Stimulated activated CD8-positive, alpha-beta memory T cell treated with anti-CD3 and anti-CD28 coated beads, Interleukin-2, amount 100 ng/mL, for 48 hours (primary cell): ENCODE data around the gene TSHB.
"Not testable (repeated sequence)": the region's sequence is repeated elsewhere in the genome, so short reads cannot be mapped to it uniquely, and the experiment has no call there.

ENCODE experiments used
- DNase-seq, 2 donors: peaks; one replicate each; pipeline ENCODE4 v3.0.0-alpha.2; 2020; ENCODE audit warnings: low read depth in 2 of 2

Gene TSHB

DNA sequence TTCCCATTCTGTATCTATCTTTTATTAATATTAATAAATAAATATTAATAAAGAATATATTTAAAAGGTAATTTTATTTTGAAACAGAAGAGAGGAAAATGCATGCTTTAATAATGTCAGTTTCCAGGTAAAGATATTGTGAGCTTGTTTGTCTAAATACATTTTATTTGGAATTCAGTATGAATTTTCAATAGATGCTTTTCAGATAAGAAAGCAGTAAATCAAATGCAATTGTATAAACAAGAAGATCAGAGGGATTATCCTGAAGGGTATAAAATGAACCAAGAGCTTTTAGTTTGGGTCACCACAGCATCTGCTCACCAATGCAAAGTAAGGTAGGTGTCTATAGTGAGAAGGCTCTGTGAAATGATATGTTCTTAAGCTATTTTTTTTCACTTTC lies at the start of gene TSHB:
Gene TSHB (plus strand): TSS at position 301 of the 400 bp plus-strand sequence. CDS start 3,537 bp downstream, outside the sequence.
- no peak for DNase-seq

DNA sequence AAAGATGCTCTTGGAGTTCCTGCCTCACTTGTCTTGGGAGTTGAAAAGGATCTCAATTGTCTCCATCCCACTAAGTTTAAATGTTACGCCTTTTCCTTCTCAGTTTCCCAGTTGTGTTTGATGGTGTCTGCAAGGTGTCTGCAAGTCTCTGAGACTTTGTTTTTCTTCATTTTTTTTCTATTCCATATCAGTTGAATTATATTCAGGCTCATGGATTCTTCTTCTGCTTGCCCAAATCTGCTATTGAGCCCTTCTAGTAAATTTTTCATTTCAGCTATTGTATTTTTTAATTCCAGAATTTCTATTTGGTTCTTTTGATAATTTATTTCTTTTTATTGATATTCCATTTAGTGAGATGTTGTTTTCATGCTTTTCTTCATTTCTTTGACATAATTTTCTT lies 47.4 kb upstream of the TSHB start:
- no peak for DNase-seq

DNA sequence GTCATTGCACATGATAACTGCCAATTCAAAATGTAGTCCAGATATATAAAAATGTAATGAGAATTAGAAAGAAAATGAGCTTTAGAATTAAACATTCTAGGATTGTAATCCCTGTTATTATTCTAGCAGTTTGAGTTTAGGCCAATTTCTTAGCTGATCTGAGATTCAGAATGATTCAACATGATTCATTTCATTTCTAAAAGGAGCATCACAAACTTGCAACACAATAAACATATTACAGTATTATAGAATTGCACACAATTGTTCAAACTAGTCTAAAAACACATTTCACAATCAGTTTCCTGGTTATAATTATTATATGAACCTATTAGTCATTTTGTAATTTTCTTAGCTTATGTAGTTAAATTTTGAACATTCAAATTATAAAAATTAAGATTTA lies 43.3 kb upstream of the TSHB start:
- no peak for DNase-seq

DNA sequence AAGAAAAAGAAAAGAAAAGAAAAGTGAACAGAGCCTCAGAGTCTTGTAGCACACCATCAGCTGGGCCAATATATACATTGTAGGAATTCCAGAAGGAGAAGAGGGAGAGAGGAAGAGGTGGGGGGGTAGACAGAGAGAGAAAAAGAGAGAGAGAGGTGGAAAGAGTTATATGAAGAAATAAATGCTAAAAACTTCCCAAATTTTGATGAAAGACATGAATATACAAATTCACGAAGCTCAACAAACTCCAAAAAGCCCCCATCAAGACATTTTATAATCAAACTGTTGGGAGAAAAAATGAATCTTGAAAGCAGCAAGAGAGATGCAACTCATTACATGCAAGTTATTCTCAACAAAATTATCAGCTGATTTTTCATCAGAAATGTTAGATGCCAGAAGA lies 41.5 kb upstream of the TSHB start:
- DNase-seq: no peak

DNA sequence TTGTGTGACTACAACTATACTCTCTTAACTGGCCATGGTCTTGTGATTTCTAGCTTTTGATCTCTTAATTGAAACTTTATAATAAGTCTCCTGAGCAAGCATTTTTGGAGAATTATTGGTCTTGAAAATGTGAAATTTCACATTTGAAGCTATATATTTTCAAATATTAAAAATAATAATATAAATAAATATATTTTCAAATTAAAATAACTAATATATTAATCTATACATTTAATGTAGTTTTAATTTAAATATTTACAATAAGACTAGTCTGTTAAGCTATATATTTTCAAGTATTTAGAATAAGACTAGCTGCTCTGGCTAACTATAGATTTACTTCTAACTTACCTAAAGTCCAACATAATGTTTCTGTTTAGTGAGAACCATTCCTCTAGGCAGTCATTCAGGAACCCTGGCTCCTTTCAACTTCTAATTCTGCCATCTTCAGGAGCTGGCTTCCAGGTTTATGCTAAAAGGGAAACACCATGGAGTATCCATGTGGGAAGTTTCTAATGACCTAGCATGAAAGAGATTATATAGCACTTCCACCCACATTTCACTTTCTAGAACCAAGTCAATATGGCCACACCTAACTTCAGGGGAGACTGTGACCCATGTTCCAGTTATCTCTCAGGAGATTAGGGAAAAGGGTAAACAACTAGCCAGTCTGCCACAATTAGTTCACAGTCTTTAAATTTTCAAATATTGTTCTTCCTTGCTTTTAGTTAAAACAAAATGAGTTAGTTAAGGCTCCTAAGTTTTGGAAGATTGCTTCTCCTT lies 31.9 kb upstream of the TSHB start:
- DNase-seq: no peak

DNA sequence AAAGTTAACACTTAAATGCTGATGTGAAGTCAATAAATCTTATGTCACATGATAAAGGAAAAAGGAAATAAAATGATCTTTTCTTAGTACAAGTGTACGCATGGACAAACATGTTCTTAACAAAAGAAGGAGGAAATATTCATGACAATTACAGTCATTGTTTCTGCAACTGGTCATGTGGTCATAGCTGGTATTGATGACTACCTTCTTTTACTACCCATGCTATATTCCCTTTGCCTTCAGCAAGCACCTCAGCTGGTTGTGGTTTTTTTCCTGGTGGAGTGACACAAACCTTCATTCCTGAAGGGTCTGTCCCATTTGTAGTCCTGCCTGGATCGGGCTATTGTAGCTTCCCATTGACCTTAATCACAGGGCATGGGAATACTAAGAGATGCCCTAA lies 23.4 kb upstream of the TSHB start:
- DNase-seq: no peak

DNA sequence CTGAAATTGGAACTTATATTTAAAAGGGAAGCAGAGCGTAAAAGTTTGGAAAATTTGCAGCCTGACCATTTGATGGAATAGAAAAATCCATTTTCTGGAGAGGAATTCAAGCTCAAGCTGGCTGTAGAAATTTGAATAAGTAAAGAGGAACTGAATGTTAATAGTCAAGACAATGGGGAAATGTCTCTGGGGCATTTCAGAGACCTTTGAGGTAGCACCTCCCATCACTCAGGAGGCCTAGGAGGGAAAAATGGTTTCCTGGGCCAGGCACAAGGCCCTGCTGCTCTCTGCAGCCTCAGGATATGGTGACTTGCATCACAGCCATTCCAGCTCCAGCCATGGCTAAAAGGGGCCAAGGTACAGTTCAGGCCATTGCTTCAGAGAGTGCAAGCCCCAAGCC lies 17.6 kb upstream of the TSHB start:
- DNase-seq: no peak

DNA sequence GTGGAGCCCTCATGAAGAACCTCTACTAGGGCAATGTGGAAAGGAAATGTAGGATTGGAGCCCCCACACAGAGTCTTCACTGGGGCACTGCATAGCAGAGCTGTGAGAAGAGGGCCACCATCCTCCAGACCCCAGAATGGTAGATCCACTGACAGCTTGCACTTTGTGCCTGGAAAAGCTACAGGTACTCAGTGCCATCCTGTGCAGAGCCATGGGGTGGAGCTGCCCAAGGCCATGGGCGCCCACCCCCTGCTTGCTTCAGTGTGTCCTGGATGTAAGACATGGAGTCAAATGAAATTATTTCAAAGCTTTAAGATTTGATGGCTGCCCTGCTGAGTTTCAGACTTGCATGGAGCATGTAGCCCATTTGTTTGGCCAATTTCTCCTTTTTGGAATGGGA lies 17.2 kb upstream of the TSHB start:
- no peak for DNase-seq

DNA sequence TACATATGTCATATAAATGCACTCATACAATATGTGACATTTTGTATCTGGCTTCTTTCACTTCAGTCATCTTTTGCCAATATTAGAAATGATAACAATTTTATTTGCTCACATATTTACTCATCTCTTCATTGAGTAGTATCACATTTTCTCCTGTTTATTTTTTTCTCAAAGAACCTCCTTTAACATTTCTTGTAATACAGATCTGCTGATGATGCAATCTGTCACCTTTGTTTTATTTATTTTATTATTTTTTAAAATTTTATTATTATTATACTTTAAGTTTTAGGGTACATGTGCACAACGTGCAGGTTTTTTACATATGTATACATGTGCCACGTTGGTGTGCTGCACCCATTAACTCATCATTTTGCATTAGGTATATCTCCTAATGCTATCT lies 15.8 kb upstream of the TSHB start:
- no peak for DNase-seq

DNA sequence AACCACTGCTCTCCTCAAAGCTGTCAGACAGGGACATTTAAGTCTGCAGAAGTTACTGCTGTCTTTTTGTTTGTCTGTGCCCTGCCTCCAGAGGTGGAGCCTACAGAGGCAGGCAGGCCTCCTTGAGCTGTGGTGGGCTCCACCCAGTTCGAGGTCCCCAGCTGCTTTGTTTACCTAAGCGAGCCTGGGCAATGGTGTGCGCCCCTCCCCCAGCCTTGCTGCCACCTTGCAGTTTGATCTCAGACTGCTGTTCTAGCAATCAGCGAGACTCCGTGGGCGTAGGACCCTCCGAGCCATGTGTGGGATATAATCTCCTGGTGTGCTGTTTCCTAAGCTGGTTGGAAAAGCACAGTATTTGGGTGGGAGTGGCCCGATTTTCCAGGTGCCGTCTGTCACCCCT lies 10.1 kb upstream of the TSHB start:
- not testable (repeated sequence) for DNase-seq

DNA sequence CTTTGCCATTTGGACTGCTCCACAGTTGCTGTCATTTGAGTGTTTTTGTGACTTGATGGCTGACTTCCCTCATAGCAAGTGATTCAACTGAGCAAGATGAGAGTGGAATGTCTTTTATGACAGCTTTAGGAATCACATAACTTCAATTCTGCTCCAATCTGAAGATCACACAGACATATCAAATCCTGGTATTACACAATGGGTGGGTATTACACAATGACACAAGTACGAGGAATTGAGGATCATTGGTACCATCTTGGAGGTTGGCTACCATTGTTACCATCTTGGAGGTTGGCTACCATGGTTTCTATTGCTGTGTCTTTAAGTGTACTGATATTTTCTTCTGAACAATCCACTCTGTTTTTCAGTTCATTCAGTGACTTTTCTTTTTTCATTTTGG lies 8.5 kb upstream of the TSHB start:
- no peak for DNase-seq

DNA sequence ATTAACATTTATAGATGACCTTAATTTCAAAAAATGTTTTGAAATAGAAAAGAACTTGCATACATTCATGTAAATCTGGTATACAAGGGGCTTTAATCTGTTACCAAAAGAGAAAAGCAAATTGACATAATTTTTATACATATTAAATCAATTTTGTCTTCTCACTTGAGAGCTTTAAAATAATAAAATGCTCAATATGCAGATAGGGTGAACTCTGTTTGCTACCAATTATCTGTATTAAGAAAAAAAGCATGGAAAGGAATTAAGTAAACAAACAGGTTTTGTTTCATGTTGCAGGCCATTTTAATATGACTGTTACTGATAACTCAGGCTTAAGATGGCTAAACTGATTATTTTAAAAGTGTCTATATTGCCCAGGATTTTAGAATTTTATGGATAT lies 6.0 kb upstream of the TSHB start:
- no peak for DNase-seq

DNA sequence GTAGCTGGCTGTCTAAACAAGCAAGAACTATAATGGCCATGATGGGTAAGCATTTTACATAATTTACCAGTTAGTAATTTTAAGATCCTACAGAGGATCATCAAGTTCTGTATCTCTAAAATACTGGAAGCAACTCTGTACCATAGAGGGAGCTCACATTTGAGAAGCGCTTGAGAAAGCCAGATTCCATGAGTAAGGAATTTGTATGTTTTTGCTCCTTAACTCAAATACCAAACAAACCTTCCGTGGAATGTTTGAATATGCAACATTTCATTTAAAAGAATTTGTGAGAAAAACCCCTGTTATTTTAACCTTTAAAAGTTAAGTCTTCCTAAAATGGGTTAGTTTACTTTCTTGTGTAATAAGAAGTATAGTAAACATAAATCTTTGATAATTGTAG lies 2.0 kb downstream of the TSHB start:
- no peak for DNase-seq

DNA sequence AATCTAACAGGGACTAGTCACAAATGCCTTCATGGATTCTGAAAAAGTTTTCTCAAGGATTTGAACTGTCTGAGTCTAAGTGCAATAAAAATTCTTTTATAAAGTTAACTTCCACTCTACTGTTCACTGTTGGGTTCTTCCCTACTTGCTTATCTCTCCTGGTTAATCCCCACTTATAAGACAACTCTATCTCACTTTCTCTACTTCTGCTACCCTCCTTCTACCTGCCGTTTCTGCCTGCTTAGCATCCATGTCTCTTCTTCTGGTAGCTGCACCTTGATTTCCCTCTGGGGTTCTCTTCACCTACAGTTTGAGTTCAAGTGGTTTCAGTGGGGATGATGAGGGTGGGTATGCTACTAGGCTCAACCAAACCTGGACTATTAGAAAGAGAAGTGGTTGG lies 6.0 kb downstream of the TSHB start:
- DNase-seq: no peak

DNA sequence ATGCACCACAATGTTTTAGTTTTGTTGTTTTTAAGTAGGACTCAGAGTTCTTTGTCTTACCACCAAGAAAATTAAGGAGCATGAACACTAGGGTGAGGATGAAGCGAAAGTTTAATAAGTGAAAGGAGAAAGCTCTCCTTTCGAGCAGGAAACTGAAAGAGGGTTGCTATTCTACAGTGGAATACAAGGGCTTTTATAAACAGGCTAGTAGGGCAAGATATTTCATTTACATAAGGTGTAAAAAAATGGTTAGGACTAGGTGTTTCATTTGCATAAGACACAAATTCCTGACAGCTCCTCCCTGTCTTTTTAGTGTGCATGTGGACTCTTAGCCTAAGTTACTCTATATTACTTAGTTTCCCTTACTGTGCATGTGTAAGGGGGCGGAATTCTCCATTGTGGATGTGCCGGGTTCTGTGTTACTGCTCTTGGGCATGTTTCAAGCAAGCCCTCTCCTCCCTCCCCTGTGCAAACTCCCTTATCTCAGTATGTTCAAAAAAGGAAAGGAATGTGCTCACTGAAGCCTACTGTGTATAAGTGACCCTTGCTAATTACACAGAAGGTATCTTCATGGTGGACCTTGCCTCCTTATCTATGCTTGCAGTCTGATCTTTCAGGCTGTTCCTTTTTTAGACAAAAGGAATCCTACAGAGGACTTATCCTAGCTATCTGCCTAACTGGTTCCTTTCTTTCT lies 7.3 kb downstream of the TSHB start:
- no peak for DNase-seq

DNA sequence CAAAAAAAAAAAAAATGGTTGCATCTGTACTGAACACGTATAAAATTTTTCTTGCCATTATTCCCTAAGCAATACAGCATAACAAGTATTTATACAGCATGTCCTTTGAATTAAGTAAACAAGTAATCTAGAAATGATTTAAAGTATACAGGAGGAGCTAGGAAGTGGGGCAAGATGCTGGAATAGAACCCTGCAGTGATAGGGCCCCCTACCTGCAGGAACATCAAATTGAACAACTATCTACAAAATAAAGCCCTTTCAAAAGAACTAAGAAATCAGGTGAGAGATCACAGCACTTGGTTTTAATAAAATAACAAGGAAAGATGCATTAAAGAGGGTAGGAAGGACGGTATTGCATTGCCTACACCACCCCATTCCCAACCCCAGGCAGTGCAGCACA lies 10.9 kb downstream of the TSHB start:
- no peak for DNase-seq

DNA sequence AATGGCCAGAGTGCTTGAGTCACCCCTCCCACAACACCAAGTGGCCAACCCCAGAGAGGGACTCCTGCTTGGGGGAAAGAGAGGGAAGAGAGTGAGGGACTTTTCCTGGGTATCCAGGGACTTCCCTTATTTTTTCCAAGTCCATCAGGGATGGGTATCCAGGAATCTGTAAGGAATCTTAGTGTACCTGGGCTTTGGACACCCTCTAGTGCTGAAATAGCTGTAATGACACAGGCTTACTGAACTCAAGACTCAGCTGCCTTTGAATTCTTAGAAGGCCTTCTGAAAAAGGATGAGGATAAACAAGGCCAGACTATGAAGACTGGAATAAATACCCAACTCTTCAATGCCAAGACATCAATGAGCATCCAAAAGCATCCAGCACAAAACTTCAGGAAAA lies 12.0 kb downstream of the TSHB start:
- DNase-seq: no peak

DNA sequence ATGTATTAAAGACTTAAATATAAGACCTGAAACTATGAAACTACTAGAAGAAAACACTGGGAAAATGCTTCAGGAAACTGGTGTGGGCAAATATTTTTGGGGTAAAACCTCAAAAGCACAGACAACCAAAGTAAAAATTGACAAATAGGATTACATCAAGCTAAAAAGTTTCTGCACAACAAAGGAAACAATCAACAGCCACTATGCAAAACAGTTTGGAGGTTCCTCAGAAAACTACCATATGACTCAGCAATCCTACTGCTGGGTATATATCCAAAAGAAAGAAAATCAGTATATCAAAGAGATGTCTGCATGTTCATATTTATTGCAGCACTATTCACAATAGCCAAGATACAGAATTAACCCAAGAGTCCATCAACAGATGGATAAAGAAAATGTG lies 17.1 kb downstream of the TSHB start:
- no peak for DNase-seq

DNA sequence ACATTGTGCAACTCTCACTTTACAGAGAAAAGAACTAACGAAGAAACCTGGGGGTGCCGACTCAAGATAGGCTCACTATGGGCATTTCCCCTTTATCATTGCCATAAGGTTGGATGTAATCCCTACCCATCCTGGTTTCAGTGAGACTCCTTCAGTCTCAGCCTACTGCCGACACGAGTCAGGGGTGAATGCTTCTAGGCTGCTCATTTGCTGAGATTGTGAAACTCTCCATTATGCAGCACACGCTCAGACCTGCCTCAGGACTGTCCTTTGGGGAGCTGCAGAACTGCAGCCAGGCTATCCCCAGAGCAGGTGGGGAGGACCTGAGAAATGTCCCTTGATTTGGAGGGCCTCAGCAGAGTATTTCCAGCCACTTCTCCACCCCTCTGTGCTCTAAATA lies 22.2 kb downstream of the TSHB start:
- no peak for DNase-seq

DNA sequence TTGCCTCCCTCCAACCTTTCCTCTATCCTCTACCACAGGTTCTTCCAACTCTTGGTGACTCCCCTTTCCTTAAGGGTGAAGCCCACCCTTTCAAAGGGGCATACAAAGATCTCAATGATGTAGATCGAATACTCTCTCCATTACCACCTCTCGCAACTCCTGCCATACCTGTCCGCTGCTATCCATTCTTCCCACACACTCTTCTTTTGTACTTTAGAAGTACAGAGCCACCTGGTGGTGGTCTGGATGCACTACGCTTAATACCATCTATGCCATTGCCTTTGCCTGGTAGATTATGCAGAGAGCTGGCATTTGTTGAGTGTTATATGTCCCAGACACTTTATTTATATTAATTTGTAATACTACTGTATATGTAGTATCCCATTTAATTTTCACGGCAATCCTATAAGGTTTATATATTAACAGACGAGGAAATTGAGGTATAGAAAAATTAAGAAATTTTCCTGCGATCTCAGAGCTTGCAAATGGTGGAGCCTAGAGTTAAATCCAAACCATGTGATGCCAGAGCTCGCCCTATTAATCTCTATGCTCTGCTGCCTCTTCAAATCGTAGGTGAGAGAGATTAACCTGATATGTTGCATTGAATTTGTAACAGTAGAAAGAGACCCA lies 22.9 kb downstream of the TSHB start:
- DNase-seq: no peak

DNA sequence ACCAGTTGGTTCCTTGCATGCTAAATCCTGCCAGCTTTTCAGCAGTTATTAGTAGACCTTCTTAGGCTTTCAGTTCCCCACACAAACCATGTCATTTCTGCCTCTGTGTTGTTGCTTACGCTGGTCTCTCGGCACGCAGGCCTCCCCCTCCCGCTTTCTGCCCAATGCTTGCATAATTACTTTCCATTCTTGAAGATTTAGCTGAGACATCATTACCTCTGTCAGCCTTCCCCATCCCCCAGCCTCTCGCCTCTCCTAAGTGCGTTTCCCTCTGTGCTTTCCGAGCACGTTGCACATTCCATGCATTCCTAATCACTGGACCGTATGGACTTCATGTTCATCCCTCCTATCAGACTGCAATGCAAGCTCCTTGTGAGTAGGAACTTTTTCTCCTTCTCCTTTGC lies 26.8 kb downstream of the TSHB start:
- no peak for DNase-seq

DNA sequence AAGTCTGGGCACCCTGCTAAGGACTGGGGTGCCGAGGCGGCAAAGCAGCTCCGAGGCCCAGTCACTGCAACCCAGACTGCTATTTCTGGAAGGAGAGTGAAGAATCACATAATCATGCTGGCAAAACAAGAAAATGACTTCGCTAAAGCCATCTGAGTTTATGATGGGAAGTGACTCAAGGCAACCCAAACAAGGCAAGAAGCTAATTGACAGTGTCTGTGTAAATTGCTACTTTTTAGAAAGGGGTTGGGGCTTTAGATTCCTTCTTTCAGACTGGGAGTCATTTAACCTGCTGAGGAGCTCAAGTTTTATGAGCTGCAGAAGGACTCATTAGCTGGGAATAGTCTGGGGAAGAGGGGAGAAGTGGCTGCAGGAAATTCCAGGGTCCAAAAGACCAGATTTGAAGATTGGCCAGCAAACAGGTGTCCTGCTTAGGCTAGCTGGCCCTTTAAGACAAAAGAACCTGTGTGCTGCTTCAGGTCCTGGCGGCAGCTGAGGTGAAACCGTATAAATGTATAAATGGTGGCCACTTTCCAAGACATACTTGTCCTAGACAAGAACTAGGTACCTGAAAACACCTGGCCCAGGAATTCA lies 28.1 kb downstream of the TSHB start:
- no peak for DNase-seq

DNA sequence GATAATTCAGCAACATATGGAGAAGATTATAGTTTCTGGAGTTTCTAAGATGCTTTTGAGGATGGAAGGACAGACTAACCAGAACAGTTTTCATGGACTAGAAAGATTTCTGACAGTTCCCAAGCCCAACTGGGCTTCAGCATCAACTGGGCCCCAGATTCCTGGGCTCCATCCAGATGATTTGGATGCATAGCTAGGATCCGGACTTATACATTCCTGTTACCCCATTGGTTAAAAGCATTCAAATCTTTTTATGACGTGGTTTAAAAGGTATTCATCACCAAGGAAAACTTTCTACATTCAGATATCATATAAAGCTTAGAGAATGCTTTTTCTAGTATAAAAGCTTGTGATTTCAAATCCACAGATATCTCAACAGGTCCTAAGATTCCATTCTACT lies 29.7 kb downstream of the TSHB start:
- no peak for DNase-seq
